B cell (primary cell): Measurements from ENCODE around the gene STIM1.

ENCODE experiments used
- EZH2 ChIP-seq: IDR thresholded peaks from 2 replicates; pipeline ENCODE4 v1.6.1; 2012; ENCODE audit warnings: borderline replicate concordance, low read depth, mild to moderate bottlenecking, moderate library complexity, low read length; ENCODE audit not compliant: insufficient read depth, poor library complexity, severe bottlenecking
- TF ChIP-seq, protein P1 (sequence below): fragments of 200-600 bp; IDR thresholded peaks from one replicate; pipeline ENCODE4 v1.8.0; 2022; ENCODE audit warnings: antibody characterized with exemption, mild to moderate bottlenecking

GRCh38 chr11:3873712-3874349 lies 18.4 kb downstream of the STIM1 start:
- TF ChIP-seq, protein P1, sequence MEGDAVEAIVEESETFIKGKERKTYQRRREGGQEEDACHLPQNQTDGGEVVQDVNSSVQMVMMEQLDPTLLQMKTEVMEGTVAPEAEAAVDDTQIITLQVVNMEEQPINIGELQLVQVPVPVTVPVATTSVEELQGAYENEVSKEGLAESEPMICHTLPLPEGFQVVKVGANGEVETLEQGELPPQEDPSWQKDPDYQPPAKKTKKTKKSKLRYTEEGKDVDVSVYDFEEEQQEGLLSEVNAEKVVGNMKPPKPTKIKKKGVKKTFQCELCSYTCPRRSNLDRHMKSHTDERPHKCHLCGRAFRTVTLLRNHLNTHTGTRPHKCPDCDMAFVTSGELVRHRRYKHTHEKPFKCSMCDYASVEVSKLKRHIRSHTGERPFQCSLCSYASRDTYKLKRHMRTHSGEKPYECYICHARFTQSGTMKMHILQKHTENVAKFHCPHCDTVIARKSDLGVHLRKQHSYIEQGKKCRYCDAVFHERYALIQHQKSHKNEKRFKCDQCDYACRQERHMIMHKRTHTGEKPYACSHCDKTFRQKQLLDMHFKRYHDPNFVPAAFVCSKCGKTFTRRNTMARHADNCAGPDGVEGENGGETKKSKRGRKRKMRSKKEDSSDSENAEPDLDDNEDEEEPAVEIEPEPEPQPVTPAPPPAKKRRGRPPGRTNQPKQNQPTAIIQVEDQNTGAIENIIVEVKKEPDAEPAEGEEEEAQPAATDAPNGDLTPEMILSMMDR = no peak
- no peak for TF ChIP-seq EZH2
